ENCODE data around the gene DLG5.

DLG5 gene

DNA sequence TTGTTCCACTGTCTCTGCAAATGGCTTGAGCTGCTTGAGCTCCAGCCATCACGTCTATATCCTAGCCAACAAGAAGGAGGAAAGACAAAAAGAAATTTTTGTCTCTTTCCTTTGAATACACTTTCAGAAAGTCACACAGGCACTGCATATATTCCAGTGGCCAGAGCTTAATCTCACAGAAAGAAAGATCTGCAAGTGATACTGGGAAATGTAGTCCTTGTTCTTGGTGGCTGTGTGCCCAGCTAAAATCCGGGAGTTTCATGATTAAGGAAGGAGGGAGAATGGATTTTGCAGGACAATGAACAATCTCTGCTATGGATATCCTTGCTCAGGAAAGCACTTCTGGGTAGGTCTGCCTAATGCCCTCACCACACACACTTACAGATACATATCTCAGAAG is 19.5 kb upstream of the DLG5 start:
- Histone ChIP-seq H3K9me3 (ENCODE audit: control insufficient read depth in 2 of 2, low read length in 2 of 2) (no peaks in the 10 kb centered on the region), H3K36me3 (ENCODE audit: control insufficient read depth in 2 of 2, insufficient read depth in 2 of 2, low read length in 2 of 2) (no peaks in the 10 kb centered on the region)

DNA sequence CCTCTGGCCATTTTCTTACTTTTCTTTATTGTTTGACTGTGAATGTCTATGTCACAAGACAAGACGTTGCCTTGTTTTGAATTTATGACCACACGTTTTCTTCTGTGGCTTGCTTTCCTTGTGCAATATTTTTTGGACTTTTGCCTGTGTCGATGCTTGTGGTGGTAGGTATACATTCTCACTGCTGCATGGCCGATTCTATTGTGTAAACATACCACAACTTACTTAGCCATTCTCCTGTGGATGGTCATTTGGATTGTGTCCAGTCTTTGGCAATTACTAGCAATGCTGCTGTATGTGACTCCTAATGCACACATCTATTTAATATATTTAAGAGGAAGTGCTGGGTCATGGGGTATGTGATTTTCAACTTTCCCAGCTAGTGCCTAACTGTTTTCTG is 18.0 kb upstream of the DLG5 start:
- no peak overlapping the region for H3K27ac ChIP-seq (ENCODE audit: low read depth in 2 of 2, low read length in 2 of 2)
- H3K36me3 ChIP-seq (ENCODE audit: control insufficient read depth in 2 of 2, insufficient read depth in 2 of 2, low read length in 2 of 2) = no peaks in the 10 kb centered on the region
- H3K4me3 ChIP-seq (ENCODE audit: low read length in 2 of 2) = no peak overlapping the region
- no peaks in the 10 kb centered on the region for H3K9me3 ChIP-seq (ENCODE audit: control insufficient read depth in 2 of 2, low read length in 2 of 2)
- H3K27me3 ChIP-seq (ENCODE audit: control insufficient read depth in 2 of 2, insufficient read depth in 2 of 2, low read length in 2 of 2) = no peaks in the 10 kb centered on the region
- H3K4me1 ChIP-seq (ENCODE audit: control insufficient read depth in 2 of 2, insufficient read depth in 2 of 2, low read length in 2 of 2) = peaks cover 0 to 2% of the 10 kb centered on the region in 2 donors
- H3K9ac ChIP-seq (ENCODE audit: low read depth in 1 of 2, low read length in 2 of 2) = no peak overlapping the region

More for the DNA sequence above, 19.5 kb upstream of the DLG5 start:
- Histone ChIP-seq H3K27me3 (ENCODE audit: control insufficient read depth in 2 of 2, insufficient read depth in 2 of 2, low read length in 2 of 2) (no peaks in the 10 kb centered on the region), H3K4me3 (ENCODE audit: low read length in 2 of 2) (no peak overlapping the region), H3K4me1 (ENCODE audit: control insufficient read depth in 2 of 2, insufficient read depth in 2 of 2, low read length in 2 of 2) (no peaks in the 10 kb centered on the region), H3K27ac (ENCODE audit: low read depth in 2 of 2, low read length in 2 of 2) (no peak overlapping the region), H3K9ac (ENCODE audit: low read depth in 1 of 2, low read length in 2 of 2) (no peak overlapping the region)

GRCh38 chr10:77943121-77943901 is 16.8 kb upstream of the DLG5 start:
- Histone ChIP-seq H3K27ac (ENCODE audit: low read depth in 2 of 2, low read length in 2 of 2) (no peak overlapping the region), H3K4me3 (ENCODE audit: low read length in 2 of 2) (no peak overlapping the region), H3K9ac (ENCODE audit: low read depth in 1 of 2, low read length in 2 of 2) (no peak overlapping the region)

DNA sequence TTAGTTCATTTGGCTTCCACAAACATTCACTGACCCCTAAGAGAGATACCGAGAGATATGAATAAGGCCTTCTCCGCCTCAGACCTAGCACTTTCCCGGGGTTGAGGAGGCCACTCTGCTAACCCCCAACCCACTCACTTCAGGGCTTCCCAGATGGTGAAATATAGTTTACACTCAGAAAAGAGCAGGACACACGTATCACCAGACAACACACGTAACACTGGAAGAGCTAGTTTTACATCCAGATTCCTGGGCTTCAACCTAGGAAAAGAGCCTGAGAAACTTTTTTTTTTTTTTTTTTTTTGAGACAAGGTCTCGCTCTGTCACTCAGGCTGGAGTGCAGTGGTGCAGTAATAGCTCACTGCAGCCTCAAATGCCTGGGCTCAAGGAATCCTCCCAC is 15.2 kb upstream of the DLG5 start:
- Histone ChIP-seq H3K9me3 (ENCODE audit: control insufficient read depth in 2 of 2, low read length in 2 of 2) (no peaks in the 10 kb centered on the region), H3K4me3 (ENCODE audit: low read length in 2 of 2) (no peak overlapping the region), H3K9ac (ENCODE audit: low read depth in 1 of 2, low read length in 2 of 2) (no peak overlapping the region), H3K27ac (ENCODE audit: low read depth in 2 of 2, low read length in 2 of 2) (no peak overlapping the region), H3K27me3 (ENCODE audit: control insufficient read depth in 2 of 2, insufficient read depth in 2 of 2, low read length in 2 of 2) (no peaks in the 10 kb centered on the region), H3K4me1 (ENCODE audit: control insufficient read depth in 2 of 2, insufficient read depth in 2 of 2, low read length in 2 of 2) (peaks cover 0 to 2% of the 10 kb centered on the region in 2 donors), H3K36me3 (ENCODE audit: control insufficient read depth in 2 of 2, insufficient read depth in 2 of 2, low read length in 2 of 2) (no peaks in the 10 kb centered on the region)

More at GRCh38 chr10:77943121-77943901, 16.8 kb upstream of the DLG5 start:
- peaks cover 0 to 2% of the 10 kb centered on the region in 2 donors for H3K4me1 ChIP-seq (ENCODE audit: control insufficient read depth in 2 of 2, insufficient read depth in 2 of 2, low read length in 2 of 2)
- H3K36me3 ChIP-seq (ENCODE audit: control insufficient read depth in 2 of 2, insufficient read depth in 2 of 2, low read length in 2 of 2) = no peaks in the 10 kb centered on the region
- no peaks in the 10 kb centered on the region for H3K27me3 ChIP-seq (ENCODE audit: control insufficient read depth in 2 of 2, insufficient read depth in 2 of 2, low read length in 2 of 2)
- no peaks in the 10 kb centered on the region for H3K9me3 ChIP-seq (ENCODE audit: control insufficient read depth in 2 of 2, low read length in 2 of 2)

GRCh38 chr10:77940627-77941026 is 14.1 kb upstream of the DLG5 start:
- Histone ChIP-seq H3K9ac (ENCODE audit: low read depth in 1 of 2, low read length in 2 of 2) (no peak overlapping the region), H3K27me3 (ENCODE audit: control insufficient read depth in 2 of 2, insufficient read depth in 2 of 2, low read length in 2 of 2) (no peaks in the 10 kb centered on the region), H3K4me3 (ENCODE audit: low read length in 2 of 2) (no peak overlapping the region), H3K36me3 (ENCODE audit: control insufficient read depth in 2 of 2, insufficient read depth in 2 of 2, low read length in 2 of 2) (no peaks in the 10 kb centered on the region), H3K9me3 (ENCODE audit: control insufficient read depth in 2 of 2, low read length in 2 of 2) (no peaks in the 10 kb centered on the region), H3K27ac (ENCODE audit: low read depth in 2 of 2, low read length in 2 of 2) (no peak overlapping the region), H3K4me1 (ENCODE audit: control insufficient read depth in 2 of 2, insufficient read depth in 2 of 2, low read length in 2 of 2) (peaks cover 0 to 2% of the 10 kb centered on the region in 2 donors)

DNA sequence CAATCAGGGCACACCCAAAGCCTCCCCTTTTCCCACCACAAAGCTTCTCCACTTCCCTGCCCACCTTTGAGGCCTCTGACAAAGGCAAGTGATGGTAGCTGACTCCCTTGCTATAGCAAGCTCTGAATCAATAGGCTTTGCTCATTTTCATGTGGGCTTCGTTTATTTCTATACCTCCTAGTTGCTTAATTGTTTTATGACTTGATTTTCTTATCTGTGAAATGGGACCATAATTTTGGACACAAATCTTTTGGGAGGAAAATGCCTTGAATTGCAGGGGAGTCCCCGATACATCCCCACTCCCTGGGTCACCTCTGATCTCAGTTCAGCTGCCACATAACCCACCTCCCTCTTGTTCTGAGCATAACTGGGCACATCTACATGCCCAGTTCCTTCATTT is 13.7 kb upstream of the DLG5 start:
- no peak overlapping the region for H3K4me3 ChIP-seq (ENCODE audit: low read length in 2 of 2)
- no peak overlapping the region for H3K27ac ChIP-seq (ENCODE audit: low read depth in 2 of 2, low read length in 2 of 2)
- H3K9ac ChIP-seq (ENCODE audit: low read depth in 1 of 2, low read length in 2 of 2) = no peak overlapping the region
- peaks cover 0 to 2% of the 10 kb centered on the region in 2 donors for H3K4me1 ChIP-seq (ENCODE audit: control insufficient read depth in 2 of 2, insufficient read depth in 2 of 2, low read length in 2 of 2)
- H3K9me3 ChIP-seq (ENCODE audit: control insufficient read depth in 2 of 2, low read length in 2 of 2) = no peaks in the 10 kb centered on the region
- H3K27me3 ChIP-seq (ENCODE audit: control insufficient read depth in 2 of 2, insufficient read depth in 2 of 2, low read length in 2 of 2) = no peaks in the 10 kb centered on the region
- H3K36me3 ChIP-seq (ENCODE audit: control insufficient read depth in 2 of 2, insufficient read depth in 2 of 2, low read length in 2 of 2) = no peaks in the 10 kb centered on the region

DNA sequence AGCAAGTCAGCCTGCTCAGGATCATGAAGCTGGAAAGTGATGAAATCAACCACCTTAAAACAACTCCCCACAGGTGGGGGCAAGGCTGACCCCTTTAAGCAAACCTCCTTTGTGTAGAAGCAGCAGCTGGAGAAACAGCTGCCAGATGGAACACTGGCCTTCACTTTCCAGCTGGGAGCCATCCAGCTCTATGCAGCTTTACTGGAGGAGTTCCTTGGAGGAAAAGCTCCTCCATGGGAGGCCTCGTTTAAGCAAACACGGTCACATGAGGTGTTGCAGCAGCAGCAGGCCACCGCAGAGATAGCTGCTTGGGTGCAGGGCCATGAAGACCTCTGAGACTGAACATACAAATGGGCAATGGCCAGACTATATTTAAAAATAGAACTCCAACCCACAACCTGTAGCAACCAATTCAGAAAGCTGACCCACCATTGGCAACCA is 13.0 kb upstream of the DLG5 start:
- H3K4me3 ChIP-seq (ENCODE audit: low read length in 2 of 2) = no peak overlapping the region
- H3K27me3 ChIP-seq (ENCODE audit: control insufficient read depth in 2 of 2, insufficient read depth in 2 of 2, low read length in 2 of 2) = no peaks in the 10 kb centered on the region
- H3K4me1 ChIP-seq (ENCODE audit: control insufficient read depth in 2 of 2, insufficient read depth in 2 of 2, low read length in 2 of 2) = peaks cover 0 to 2% of the 10 kb centered on the region in 2 donors
- H3K9me3 ChIP-seq (ENCODE audit: control insufficient read depth in 2 of 2, low read length in 2 of 2) = no peaks in the 10 kb centered on the region
- no peaks in the 10 kb centered on the region for H3K36me3 ChIP-seq (ENCODE audit: control insufficient read depth in 2 of 2, insufficient read depth in 2 of 2, low read length in 2 of 2)
- no peak overlapping the region for H3K9ac ChIP-seq (ENCODE audit: low read depth in 1 of 2, low read length in 2 of 2)
- no peak overlapping the region for H3K27ac ChIP-seq (ENCODE audit: low read depth in 2 of 2, low read length in 2 of 2)

DNA sequence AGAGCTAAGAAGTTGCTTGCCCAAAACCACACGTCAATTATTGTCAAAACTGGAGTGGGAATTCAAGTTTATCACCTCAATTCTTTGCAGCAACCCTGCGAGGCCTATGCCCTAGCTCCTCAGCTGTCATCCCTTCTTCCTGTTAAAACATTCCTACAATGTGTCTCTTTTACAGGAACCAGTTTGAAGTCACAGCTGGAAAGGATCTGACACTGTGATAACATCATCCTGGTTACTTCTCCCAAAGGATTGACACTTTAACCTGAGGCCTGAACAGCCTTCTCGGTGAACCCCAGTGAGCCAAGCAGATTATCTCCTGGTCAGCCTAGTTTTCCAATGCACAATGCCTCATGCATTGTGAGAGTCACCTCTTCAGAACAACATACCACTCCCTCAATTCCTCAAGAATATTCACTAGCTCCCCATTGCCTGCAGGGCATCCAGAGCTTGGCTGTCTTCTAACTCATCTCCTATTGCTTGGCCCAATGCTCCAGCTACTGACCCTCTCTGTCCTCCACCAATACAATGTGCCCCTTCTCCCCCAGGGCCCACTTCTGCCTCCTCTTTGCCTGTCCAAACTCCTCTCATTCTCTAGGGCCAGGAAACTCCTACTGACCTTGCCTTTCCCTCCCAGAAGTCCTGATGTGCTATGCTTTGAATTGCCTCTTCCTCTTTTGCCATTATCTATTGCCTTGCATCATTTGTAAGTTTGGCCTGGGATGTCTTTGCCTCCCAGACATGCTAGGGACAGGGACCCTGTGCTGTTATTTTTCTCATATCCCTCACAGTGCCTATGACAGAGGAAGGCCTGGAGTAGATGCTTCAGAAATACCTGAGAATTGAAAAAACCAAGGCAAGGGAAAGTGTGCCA is 10.4 kb upstream of the DLG5 start:
- H3K9me3 ChIP-seq (ENCODE audit: control insufficient read depth in 2 of 2, low read length in 2 of 2) = no peaks in the 10 kb centered on the region
- peaks cover 0 to 2% of the 10 kb centered on the region in 2 donors for H3K4me1 ChIP-seq (ENCODE audit: control insufficient read depth in 2 of 2, insufficient read depth in 2 of 2, low read length in 2 of 2)
- no peak overlapping the region for H3K27ac ChIP-seq (ENCODE audit: low read depth in 2 of 2, low read length in 2 of 2)
- H3K36me3 ChIP-seq (ENCODE audit: control insufficient read depth in 2 of 2, insufficient read depth in 2 of 2, low read length in 2 of 2) = no peaks in the 10 kb centered on the region
- no peaks in the 10 kb centered on the region for H3K27me3 ChIP-seq (ENCODE audit: control insufficient read depth in 2 of 2, insufficient read depth in 2 of 2, low read length in 2 of 2)
- H3K9ac ChIP-seq (ENCODE audit: low read depth in 1 of 2, low read length in 2 of 2) = no peak overlapping the region
- H3K4me3 ChIP-seq (ENCODE audit: low read length in 2 of 2) = no peak overlapping the region

GRCh38 chr10:77932016-77932715 is 5.6 kb upstream of the DLG5 start:
- H3K27ac ChIP-seq (ENCODE audit: low read depth in 2 of 2, low read length in 2 of 2) = no peak overlapping the region
- no peak overlapping the region for H3K4me3 ChIP-seq (ENCODE audit: low read length in 2 of 2)
- no peak overlapping the region for H3K9ac ChIP-seq (ENCODE audit: low read depth in 1 of 2, low read length in 2 of 2)
- peaks cover 0 to 3% of the 10 kb centered on the region in 2 donors for H3K4me1 ChIP-seq (ENCODE audit: control insufficient read depth in 2 of 2, insufficient read depth in 2 of 2, low read length in 2 of 2)
- H3K9me3 ChIP-seq (ENCODE audit: control insufficient read depth in 2 of 2, low read length in 2 of 2) = no peaks in the 10 kb centered on the region
- peaks cover 0 to 3% of the 10 kb centered on the region in 2 donors for H3K27me3 ChIP-seq (ENCODE audit: control insufficient read depth in 2 of 2, insufficient read depth in 2 of 2, low read length in 2 of 2)
- no peaks in the 10 kb centered on the region for H3K36me3 ChIP-seq (ENCODE audit: control insufficient read depth in 2 of 2, insufficient read depth in 2 of 2, low read length in 2 of 2)

Measured in mucosa of rectum (tissue), 2 donors.